Fibroblast of skin of left biceps (primary cell): ENCODE data around the gene PCGF1.
"Not testable (repeated sequence)": the region's sequence is repeated elsewhere in the genome, so short reads cannot be mapped to it uniquely, and the experiment has no call there.

ENCODE experiments used
- DNase-seq, 2 experiments: peaks; one replicate each; pipeline ENCODE4 v3.0.0-alpha.2; 2013; ENCODE audit warnings: low read depth in 2 of 2

Gene PCGF1

GRCh38 chr2:74472086-74472944, 35.2 kb downstream of the PCGF1 start, which contains the start of gene MRPL53:
TSS of gene MRPL53 (minus strand) at chr2:74472680. CDS start at chr2:74472660, 20 bp downstream.
- peak; percentile 80 to 86 for DNase-seq

GRCh38 chr2:74471332-74472065, 36.0 kb downstream of the PCGF1 start:
- no peak for DNase-seq

- not testable (repeated sequence) for DNase-seq
Observed at GRCh38 chr2:74470742-74471141, 36.8 kb downstream of the PCGF1 start.

- no peak for DNase-seq
Observed at GRCh38 chr2:74464406-74464805, 43.1 kb downstream of the PCGF1 start.

- DNase-seq: no peak
Observed at GRCh38 chr2:74462786-74463105, 44.7 kb downstream of the PCGF1 start.

GRCh38 chr2:74462054-74462785, 45.3 kb downstream of the PCGF1 start:
- DNase-seq: no peak

GRCh38 chr2:74461187-74462053, 46.1 kb downstream of the PCGF1 start:
- DNase-seq: no peak

GRCh38 chr2:74460187-74460586, 47.3 kb downstream of the PCGF1 start:
- DNase-seq: not testable (repeated sequence)

GRCh38 chr2:74459503-74460118, 47.9 kb downstream of the PCGF1 start:
- DNase-seq: not testable (repeated sequence)

- DNase-seq: no peak
Observed at GRCh38 chr2:74458938-74459363, 48.5 kb downstream of the PCGF1 start.

- DNase-seq: peak; percentile 100
Observed at GRCh38 chr2:74458132-74458937, 49.2 kb downstream of the PCGF1 start, which contains the start of gene WBP1. TSS of gene WBP1 (plus strand) at chr2:74458438. CDS start at chr2:74458603, 165 bp downstream.

- DNase-seq: no peak
Observed at GRCh38 chr2:74457549-74458131, 49.9 kb downstream of the PCGF1 start.

- no peak for DNase-seq
Observed at GRCh38 chr2:74457129-74457548, 50.4 kb downstream of the PCGF1 start.
